Muscle of arm (tissue), 12 donors: ENCODE results near the gene SSB. TPM values are rescaled to one million over a fixed set of nuclear protein-coding genes. Genes with fewer than 3 reads are reported as not detected.

Experiments used
- polyA plus RNA-seq, 12 donors: library from polyadenylated mRNA; unstranded; fragments of 120-200 nt; gene quantifications; one replicate each; pipeline ENCODE4 v1.2.1, GENCODE V29; 2013; ENCODE audit not compliant: insufficient read length in 12 of 12

Gene SSB
- polyA plus RNA-seq, 12 donors, result 93.4 to 217 (median 132) TPM; not detected in 1

Other genes starting within 250 kb of the SSB start
- 10 to 100 TPM in 11 of 12 donors, not detected in 1; 20.0 to 34.2 (median 27.5) TPM for gene FASTKD1, start 225.0 kb upstream of the SSB start, polyA plus RNA-seq
- gene PPIG, start 214.5 kb upstream of the SSB start, polyA plus RNA-seq, result 100 to 1,000 TPM in 2 of 12 donors, 10 to 100 TPM in 9, not detected in 1; 47.0 to 124 (median 55.9) TPM
- 1 to 10 TPM in 1 of 12 donors, under 1 TPM in 9, not detected in 2; 0.08 to 1.8 (median 0.22) TPM for gene CFAP210, start 104.5 kb upstream of the SSB start, polyA plus RNA-seq
- gene PHOSPHO2, start 104.4 kb upstream of the SSB start, polyA plus RNA-seq, result 1 to 10 TPM in 10 of 12 donors, not detected in 2; 4.3 to 7.8 (median 6.1) TPM
- 10 to 100 TPM in 11 of 12 donors, not detected in 1; 18.9 to 44.4 (median 37.7) TPM for gene KLHL23, start 65.0 kb upstream of the SSB start, polyA plus RNA-seq
- gene METTL5, start 26.0 kb downstream of the SSB start, polyA plus RNA-seq, result 10 to 100 TPM in 11 of 12 donors, not detected in 1; 54.3 to 78.8 (median 60.8) TPM
- 10 to 100 TPM in 11 of 12 donors, not detected in 1; 23.4 to 65.9 (median 53.2) TPM for gene UBR3, start 28.6 kb downstream of the SSB start, polyA plus RNA-seq